Hypothalamus (tissue), 51 donors: ENCODE data around the gene LAMA4.

Experiments
- DNase-seq, 51 donors: peaks; one replicate each; lab custom pipeline; 2025; lab: John Stamatoyannopoulos, UW

The LAMA4 gene, protein sequence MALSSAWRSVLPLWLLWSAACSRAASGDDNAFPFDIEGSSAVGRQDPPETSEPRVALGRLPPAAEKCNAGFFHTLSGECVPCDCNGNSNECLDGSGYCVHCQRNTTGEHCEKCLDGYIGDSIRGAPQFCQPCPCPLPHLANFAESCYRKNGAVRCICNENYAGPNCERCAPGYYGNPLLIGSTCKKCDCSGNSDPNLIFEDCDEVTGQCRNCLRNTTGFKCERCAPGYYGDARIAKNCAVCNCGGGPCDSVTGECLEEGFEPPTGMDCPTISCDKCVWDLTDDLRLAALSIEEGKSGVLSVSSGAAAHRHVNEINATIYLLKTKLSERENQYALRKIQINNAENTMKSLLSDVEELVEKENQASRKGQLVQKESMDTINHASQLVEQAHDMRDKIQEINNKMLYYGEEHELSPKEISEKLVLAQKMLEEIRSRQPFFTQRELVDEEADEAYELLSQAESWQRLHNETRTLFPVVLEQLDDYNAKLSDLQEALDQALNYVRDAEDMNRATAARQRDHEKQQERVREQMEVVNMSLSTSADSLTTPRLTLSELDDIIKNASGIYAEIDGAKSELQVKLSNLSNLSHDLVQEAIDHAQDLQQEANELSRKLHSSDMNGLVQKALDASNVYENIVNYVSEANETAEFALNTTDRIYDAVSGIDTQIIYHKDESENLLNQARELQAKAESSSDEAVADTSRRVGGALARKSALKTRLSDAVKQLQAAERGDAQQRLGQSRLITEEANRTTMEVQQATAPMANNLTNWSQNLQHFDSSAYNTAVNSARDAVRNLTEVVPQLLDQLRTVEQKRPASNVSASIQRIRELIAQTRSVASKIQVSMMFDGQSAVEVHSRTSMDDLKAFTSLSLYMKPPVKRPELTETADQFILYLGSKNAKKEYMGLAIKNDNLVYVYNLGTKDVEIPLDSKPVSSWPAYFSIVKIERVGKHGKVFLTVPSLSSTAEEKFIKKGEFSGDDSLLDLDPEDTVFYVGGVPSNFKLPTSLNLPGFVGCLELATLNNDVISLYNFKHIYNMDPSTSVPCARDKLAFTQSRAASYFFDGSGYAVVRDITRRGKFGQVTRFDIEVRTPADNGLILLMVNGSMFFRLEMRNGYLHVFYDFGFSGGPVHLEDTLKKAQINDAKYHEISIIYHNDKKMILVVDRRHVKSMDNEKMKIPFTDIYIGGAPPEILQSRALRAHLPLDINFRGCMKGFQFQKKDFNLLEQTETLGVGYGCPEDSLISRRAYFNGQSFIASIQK (N-terminal part only)

DNA sequence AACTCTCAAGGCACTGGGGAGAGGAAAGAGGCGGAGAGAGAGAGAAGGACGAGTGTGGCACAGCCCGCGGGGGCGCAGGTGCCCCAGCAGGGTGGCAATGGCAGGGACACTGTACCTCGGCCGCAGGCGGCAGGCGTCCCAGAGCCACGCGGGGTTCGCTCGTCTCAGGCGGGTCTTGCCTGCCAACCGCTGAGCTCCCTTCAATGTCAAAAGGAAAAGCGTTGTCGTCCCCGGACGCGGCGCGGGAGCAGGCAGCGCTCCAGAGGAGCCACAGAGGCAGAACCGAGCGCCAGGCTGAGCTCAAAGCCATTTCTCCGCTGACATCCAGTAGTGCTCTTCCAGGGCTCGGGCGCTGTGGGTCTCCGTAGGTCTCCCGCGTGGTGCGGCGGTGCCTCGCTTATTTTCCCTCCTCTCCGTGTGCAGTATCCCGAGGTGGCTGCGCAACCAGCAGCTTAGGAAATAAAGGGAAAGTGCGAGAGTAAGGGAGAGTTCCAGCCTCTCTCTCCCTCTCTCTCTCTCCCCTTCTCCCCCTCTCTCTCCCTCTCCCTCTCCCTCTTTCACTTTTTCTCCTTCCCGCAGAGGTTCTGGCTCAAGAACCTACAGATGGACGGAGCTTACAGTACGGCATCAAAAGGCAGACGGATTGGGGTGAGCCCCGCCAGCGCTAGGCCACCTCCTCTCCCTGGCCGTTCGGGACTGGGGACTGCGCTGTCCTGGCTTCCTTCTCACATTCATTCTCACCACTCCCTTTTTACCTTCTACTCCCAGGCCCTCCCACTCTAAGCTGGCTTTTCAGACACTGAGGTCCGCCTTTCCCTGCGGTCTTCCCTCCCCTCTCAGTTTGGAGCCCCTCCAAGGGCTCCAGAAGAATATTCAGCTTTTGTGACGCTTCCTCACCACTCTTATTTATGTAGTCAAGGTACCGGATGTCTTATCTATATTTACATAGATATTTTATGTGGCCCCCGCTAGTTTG, at the start of gene LAMA4:
TSS of gene LAMA4 (minus strand) at position 727 of the 976 bp plus-strand sequence. CDS start at position 310, 417 bp downstream.
- DNase-seq = peak in 38 of 51 donors; percentile 4 to 70 (median 42)

DNA sequence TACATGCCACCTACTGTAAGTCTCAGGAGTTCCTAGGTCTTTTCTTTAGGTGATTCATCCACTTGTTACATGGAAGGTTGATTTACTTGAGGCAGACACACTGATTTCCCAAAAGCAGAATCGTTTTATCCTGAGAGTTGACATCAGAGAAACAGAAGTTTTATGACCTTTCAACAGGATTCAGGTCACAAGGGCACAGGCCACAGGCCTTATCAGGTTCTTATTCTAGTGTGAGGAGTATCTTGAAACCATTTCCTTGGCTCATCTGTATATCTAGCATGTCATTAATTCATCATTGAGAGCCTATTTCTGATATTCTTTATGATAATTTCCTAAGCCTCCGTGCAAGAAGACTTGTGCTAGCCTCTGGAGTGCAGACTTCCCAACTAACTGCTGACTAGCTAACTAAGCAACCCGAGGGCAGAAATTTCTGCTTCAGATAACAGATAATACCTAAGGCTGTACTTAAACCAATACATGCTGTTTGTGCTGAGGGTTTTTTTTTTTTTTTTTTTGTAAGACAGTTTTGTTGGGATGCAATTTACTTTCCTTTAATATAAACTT, 47.9 kb upstream of the LAMA4 start:
- DNase-seq = no peak

DNA sequence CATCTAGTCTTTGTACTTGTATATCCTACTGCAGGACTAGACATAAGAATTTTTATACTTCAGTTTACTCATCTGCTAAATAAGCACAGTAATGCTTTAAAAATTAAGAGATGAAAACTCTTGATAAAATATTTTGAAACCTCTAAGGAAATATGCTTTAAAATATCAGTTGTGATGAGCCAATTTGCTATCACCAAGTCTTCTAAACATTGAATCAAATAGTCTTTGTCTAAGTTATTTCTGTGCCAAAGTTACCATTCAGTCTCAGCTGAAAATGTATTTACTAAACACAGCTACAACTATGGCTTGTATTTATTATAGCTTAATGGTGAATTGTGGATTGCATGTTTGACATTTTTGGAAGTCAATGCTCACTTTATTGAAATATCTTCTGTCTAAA, 46.5 kb upstream of the LAMA4 start:
- no peak for DNase-seq

DNA sequence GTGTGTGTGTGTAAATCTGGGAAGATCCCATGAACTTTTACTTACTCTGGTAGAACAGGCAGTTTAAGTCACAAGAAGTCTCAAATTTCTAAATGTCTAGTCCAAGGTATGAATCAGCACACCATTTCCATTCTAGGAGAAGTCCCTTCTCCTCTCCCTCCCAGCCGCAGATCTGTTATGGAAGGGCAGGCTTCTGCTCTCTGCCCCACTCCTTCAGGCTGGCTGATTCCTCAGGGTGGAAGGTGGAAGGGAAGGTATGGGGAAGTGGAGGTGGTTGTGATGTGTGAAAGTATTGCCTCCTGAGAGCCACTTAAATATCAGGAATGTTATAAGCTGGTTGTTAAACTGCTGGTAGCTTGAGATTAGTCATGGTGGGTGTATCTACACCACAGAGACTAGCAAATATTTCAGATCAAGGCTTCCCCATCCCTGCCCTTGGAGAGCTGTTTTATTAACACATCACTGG, 44.5 kb upstream of the LAMA4 start:
- DNase-seq = no peak

DNA sequence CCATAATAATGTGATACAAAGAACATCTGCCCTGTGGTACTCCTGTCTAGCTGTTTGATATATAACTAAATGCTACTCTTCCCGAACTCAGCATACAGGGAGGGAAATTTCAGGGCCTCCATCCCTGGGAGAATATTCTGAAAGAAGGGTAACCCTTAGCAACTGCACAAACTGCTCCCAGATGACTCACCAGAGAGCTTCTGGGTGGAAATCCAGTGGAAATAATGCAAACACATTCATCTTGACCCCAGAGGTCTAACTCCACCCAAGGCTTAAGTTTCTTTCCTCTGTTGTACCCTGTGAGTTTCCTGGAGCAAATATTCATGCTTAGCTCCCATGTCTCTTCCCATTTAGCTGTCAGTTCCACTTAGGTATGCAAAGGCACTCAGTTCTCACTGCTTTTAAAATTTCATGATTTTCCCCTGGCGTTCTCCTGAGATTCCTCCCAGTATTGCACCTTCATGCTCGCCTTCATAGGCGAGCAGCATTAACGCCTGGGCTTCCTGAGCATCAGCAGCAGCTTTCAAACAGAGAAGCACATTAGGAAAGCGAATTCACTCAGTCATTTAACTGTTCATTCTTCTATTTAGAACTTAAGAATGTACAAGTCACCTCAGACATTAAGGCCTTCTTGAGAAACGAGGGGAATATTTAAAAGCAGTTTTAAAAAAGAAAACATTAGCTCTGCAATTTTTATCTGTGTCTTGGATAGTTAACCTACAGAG, 43.8 kb upstream of the LAMA4 start:
- peak in 3 of 51 donors; percentile 4 to 17 (median 9) for DNase-seq

DNA sequence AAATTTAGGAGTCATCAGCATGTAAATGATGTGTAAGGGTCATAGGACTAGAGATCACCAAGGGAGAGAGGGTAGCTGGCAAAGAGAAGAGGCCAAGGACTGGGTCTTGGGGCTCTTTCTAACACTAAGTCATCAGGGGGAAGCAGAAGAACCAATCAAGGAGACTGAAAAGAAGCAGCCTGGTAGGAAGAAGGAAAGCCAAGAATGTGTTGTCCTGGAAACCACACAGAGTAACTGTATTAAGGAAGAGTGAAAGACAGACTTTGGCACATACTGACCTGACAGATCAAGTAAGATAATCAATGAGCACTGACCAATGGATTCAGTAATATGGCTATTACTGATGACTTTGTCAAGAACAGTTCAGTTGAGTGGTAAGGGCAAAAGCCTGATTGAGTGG, 42.3 kb upstream of the LAMA4 start:
- DNase-seq = no peak

DNA sequence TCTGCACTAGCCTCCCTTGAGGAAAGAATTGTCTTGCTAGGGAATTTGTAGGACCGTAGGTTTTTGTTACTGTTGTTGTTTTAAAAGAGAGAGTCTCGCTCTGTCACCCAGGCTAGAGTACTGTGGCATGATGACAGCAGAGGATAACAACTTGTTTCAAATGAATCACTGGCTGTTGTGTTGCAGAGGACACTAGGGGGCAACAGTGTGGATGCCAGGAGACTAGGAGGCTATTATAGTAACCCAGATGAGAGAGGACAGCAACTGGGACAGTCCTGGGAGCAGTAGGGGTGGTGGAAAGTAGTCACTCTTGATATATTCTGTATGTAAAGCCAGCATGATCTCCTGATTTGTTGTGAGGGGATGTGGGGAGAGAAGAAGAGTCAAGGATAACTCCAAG, 41.8 kb upstream of the LAMA4 start:
- no peak for DNase-seq

DNA sequence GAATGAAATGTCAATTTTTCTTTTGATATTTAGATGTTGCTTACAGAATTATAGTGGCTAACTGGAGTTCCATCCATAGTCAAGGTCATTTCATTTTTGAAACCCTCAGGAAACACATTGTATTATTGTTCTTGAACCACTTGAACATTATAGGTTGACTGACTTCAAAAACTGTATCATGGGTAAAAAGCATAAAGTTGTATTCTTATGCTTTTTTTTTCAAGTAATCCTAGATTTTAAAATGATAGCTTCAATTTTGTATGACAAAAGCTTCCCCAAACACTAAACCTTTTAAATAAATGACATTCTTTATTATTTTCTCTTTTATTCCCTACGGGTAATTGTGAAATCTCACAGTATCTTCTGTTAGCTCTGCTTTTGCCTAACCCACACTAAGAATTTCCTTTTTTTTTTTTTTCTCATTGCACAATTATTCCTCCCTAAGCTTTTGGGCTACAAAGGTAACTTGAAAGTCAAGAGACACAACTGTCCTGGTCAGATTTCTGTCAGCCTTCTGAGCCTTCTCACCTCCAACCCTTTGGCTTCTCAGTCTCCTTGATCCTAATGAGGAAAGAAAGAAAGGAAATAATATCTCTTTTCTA, 36.9 kb upstream of the LAMA4 start:
- DNase-seq = no peak

DNA sequence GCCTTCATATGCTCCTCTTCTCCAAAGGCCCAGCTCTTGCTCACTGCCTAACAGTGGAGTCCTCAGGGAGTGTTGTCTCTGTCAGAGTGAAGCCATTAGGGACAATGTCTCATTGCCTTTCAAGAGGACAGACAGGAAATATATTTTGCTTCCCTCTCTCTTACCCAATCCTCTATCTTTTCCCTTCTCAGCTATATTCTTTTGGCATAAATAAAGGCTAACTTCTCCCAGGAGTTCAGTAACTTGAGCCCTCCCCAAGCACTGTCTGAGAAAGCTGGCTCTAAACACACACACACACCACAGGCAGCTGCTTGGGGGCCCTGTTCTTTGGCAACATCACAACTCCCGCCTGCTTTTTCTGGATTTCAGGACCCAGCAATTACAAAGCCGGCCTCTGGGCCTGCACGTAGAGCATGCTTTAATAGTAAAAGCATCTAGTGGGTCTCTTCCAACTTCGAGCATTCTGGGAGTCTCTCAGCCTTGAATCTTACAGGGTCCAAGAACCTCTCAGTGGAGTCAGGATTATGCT, 34.7 kb upstream of the LAMA4 start:
- DNase-seq = peak in 10 of 51 donors; percentile 3 to 34 (median 18)

DNA sequence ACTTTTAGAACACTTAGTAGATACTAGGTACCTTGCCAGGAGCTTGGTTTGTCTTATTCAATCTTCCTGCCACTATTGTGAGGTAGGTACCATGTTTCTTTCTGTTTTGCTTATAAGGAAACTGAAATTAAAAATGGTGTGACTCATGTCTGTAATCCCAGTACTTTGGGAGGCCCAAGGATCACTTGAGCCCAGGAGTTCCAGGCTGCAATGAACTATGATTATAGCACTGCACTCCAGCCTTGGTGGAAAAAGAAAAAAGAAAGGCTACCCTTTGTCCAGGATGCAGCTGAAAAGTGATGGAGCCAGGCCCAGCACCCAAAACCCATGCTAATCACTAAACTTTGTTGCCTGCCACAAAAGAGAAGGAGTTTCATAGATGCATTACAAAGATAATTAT, 34.1 kb upstream of the LAMA4 start:
- no peak for DNase-seq

DNA sequence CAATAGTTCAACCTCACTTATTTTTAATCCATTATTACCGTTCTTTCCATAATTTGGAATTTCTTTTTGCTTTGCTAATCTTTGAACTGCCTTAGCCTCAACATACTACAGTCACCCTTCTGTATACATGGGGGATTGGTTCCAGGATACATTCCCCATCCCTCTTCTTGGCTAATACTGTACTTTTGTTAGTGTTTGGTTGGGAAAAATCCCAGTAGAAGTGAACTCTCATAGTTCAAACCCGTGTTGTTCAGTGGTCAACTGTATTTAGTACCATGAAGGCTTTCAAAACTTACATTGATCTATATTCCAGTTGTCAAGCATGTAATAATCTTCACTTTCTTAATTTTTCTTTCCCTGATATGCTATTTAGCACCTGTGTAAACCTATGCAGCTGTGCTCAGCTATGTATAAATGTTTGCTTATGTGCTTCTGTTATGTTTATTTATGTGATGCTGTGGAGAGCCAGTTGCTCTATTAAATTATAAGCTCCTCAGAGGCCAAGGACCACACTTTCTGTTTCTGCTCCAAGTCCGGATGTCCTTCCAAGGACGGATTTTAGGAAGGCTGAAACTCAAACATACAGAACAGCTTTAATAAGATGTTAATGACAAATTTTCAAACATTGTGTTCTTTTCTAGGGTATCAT, 33.3 kb upstream of the LAMA4 start:
- no peak for DNase-seq

DNA sequence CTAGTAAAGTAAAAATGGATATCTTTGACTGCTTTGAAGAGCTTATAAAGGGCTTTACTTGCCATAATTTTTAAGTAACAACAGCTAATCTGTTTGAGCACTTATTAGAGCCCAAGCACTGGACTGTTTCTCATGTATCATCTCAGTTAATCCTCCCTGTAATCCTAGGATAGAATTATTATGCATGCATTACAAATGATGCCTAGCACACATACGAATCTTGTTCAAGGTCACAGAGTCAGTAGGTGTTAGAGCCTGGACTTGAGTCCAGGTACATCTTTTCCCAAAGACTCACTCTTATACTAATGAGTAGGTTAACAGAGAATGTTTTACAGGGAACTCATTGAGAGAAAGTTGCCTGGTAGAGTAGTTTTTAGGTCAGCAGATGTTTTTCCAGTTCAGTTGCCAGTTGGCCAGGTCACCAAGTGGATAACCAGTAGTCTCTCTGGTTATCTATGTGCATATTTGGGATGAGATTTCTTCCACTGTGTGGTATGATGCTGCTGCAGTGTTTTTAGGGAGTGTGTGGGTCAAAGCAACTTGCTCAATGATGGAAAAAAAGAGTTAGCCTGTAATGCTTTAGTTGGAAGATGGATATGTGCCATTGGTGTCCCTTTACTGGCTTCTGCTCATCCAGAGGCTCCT, 32.3 kb upstream of the LAMA4 start:
- no peak for DNase-seq

DNA sequence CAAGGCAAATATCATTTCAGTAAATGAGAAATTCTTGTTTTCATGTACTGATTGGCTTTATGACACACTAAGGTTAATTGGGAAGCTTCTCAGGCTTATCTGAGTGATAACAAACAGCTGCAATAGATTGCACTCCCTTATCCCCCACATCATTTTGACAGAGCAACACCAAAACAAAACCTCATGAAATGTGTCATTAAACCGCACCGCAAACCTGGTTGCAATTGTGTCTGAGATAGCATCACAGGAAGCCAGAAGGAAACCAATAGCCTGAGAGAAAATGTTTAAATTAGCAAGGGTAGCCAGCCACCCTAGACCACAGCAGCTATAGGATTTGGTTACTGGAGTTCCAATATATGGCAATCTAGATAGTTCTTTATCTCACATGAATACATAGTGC, 31.6 kb upstream of the LAMA4 start:
- no peak for DNase-seq

DNA sequence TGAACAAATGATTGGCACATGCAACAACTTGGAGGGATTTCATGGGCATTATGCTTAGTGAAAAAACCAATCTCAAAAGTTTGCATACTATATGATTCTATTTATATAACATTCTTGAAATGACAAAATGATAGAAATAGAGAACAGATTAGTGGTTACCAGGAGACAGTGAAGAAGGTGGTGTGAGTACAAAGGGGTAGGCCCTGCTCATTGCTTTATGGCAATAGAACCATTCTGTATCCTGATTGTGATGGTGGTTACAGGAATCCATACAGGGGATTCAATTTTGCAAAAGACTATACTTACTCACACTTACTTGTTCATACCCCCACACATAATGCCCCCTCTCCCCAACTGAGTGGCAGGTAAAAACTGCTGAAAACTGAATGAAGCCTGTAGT, 30.2 kb upstream of the LAMA4 start:
- no peak for DNase-seq

DNA sequence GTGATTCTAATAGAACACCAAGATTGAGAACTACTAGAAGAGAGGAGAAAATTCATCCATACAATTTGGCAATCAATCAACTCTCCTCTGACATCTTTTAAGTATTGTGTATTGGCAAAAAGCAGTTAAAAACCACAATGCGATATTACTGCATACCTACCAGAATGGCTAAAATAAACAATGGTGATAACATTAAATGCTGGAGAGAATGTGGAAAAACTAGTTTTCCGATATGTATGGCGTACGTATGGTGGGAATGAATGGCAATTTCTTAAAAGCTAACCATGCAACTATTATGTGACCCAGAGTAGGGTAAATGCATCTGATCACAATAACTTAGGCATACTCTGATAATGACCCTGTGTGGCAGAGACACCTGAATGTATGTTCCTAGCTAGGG, 29.3 kb upstream of the LAMA4 start:
- DNase-seq = no peak

DNA sequence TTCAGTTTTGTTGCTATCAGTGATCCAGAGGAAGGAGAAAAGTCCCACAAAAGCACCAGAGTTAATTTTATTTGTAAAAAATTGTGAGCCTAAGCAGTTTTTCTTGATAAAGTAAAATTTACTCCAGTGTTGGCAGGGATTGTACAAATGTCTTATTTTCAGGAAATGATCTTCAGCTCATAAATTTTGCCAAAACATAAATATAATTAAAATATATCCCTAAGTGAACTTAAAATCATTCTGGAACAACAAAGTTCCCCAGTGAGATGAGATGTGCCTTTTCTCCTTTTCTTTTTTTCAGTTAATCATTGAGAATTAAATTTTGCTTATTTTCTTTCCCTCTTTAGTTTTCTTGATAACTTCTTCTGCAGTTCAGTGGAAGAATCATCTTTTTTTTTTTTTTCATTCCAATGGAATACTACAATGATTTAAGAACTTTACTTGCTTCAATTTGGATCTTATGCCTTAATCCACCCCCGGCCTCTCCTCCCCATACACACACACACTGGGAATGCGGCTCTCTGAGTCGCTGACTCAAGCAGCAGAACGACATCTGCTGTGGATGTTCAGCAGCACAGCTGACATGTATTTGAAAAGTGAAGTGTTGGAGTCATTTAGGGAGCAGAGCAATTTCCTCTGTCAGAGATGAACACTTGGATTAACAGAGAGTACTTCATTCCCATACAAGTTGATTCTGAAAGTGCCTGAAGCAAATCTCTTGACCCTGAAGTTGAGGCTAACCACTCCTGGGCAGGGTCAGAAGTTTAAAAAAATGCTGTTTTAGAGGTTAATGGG, 27.7 kb upstream of the LAMA4 start:
- DNase-seq = peak in 13 of 51 donors; percentile 2 to 67 (median 15)
